IMR-90 (cell line): ENCODE data around the gene COL5A1. TPM values are rescaled to one million over a fixed set of nuclear protein-coding genes. Genes with fewer than 3 reads are reported as not detected.

Source experiments
- ATAC-seq: fragments of 200-7000 bp; cut with Tn5 transposase; 2 replicates; pipeline ENCODE4 v1.9.1; 2020; ENCODE audit warnings: low read depth, mild to moderate bottlenecking, moderate library complexity
- BruUV-seq: library from RNA; stranded (reverse); fragments of 400-500 nt; replicated peaks from 2 replicates; lab custom pipeline; 2021; lab: Mats Ljungman, UMichigan
- CTCF ChIA-PET: fragments of 300-600 bp; formaldehyde crosslinking; extraction: SDS; loops from one replicate; lab custom pipeline; 2021; ENCODE audit warnings: antibody characterized with exemption; lab: Yijun Ruan, JAX
- POLR2A ChIA-PET: fragments of 300-600 bp; sonication (Branson Sonifier 250); formaldehyde crosslinking; loops from one replicate; lab custom pipeline; 2022; ENCODE audit warnings: antibody characterized with exemption; ENCODE audit not compliant: unreplicated experiment; lab: Charles Lee
- DNase-seq: peaks from one replicate; pipeline ENCODE4 v3.0.0; 2013
- H2AFZ ChIP-seq: replicated peaks from 2 replicates; pipeline ENCODE3; 2013; ENCODE audit warnings: low read length, mild to moderate bottlenecking; ENCODE audit not compliant: poor library complexity
- H2AK5ac ChIP-seq: 2 replicates; pipeline ENCODE4 v1.6.1; 2013; ENCODE audit warnings: low read depth, low read length, inconsistent platforms
- H2AK9ac ChIP-seq: replicated peaks from 2 replicates; pipeline ENCODE3; 2013; ENCODE audit warnings: mild to moderate bottlenecking, low read depth, low read length, moderate library complexity; ENCODE audit not compliant: poor library complexity
- H2BK120ac ChIP-seq: 2 replicates; pipeline ENCODE4 v1.6.1; 2013; ENCODE audit warnings: low read depth, low read length, inconsistent platforms
- H2BK15ac ChIP-seq: 3 replicates; pipeline ENCODE4 v1.6.1; 2013; ENCODE audit warnings: low read depth, low read length, inconsistent platforms
- H2BK20ac ChIP-seq: 2 replicates; pipeline ENCODE4 v1.6.1; 2013; ENCODE audit warnings: low read depth, mild to moderate bottlenecking, inconsistent platforms, low read length, moderate library complexity
- H2BK5ac ChIP-seq: 2 replicates; pipeline ENCODE4 v1.6.1; 2013; ENCODE audit warnings: mild to moderate bottlenecking, low read depth, low read length, inconsistent platforms; ENCODE audit not compliant: poor library complexity, severe bottlenecking
- H3K14ac ChIP-seq: replicated peaks from 2 replicates; pipeline ENCODE4 v1.6.1; 2013; ENCODE audit warnings: low read depth, low read length, inconsistent platforms
- H3K18ac ChIP-seq: 2 replicates; pipeline ENCODE4 v1.6.1; 2013; ENCODE audit warnings: low read depth, low read length, control low read depth
- H3K23ac ChIP-seq: 2 replicates; pipeline ENCODE4 v1.6.1; 2013; ENCODE audit warnings: low read depth, low read length, inconsistent platforms
- H3K27ac ChIP-seq: 2 replicates; pipeline ENCODE4 v1.5.1; 2013; ENCODE audit warnings: mild to moderate bottlenecking, control low read depth, low read length; ENCODE audit not compliant: insufficient read depth
- H3K27me3 ChIP-seq: 2 replicates; pipeline ENCODE4 v1.6.1; 2013; ENCODE audit warnings: low read length; ENCODE audit not compliant: control insufficient read depth, insufficient read depth
- H3K36me3 ChIP-seq: 2 replicates; pipeline ENCODE4 v1.6.1; 2013; ENCODE audit warnings: low read length, mixed read lengths; ENCODE audit not compliant: control insufficient read depth, insufficient read depth
- H3K4ac ChIP-seq: 2 replicates; pipeline ENCODE4 v1.6.1; 2013; ENCODE audit warnings: low read depth, low read length, inconsistent platforms
- H3K4me1 ChIP-seq: 2 replicates; pipeline ENCODE4 v1.6.1; 2013; ENCODE audit warnings: low read length, mixed read lengths; ENCODE audit not compliant: control insufficient read depth, insufficient read depth
- H3K4me2 ChIP-seq: 2 replicates; pipeline ENCODE4 v1.6.1; 2013; ENCODE audit warnings: low read depth, mild to moderate bottlenecking, control low read depth, low read length, moderate library complexity
- H3K4me3 ChIP-seq: 2 replicates; pipeline ENCODE4 v1.5.1; 2013; ENCODE audit warnings: low read depth, mild to moderate bottlenecking, control low read depth, low read length, moderate library complexity; ENCODE audit not compliant: insufficient read depth
- H3K56ac ChIP-seq: 2 replicates; pipeline ENCODE4 v1.6.1; 2013; ENCODE audit warnings: low read length, inconsistent platforms; ENCODE audit not compliant: insufficient read depth; ENCODE audit errors: extremely low read depth
- H3K79me1 ChIP-seq, 2 experiments: 2 replicates each; pipeline ENCODE4 v1.6.1; 2013; ENCODE audit warnings: low read length in 2 of 2, inconsistent platforms in 1 of 2, low read depth in 1 of 2
- H3K9ac ChIP-seq: 2 replicates; pipeline ENCODE4 v1.6.1; 2013; ENCODE audit warnings: low read depth, low read length, control low read depth
- H3K9me1 ChIP-seq: 2 replicates; pipeline ENCODE4 v1.6.1; 2013; ENCODE audit warnings: low read length, inconsistent platforms; ENCODE audit not compliant: insufficient read depth
- H3K9me3 ChIP-seq: 2 replicates; pipeline ENCODE4 v1.6.1; 2013; ENCODE audit warnings: low read length; ENCODE audit not compliant: control insufficient read depth, insufficient read depth
- H4K20me1 ChIP-seq: 2 replicates; pipeline ENCODE4 v1.6.1; 2013; ENCODE audit warnings: low read length, inconsistent platforms; ENCODE audit not compliant: insufficient read depth
- H4K5ac ChIP-seq: 2 replicates; pipeline ENCODE4 v1.6.1; 2013; ENCODE audit warnings: mild to moderate bottlenecking, low read depth, low read length, control low read depth
- H4K8ac ChIP-seq, 2 experiments: 2 replicates each; pipeline ENCODE4 v1.6.1; 2013; ENCODE audit warnings: low read depth in 2 of 2, low read length in 2 of 2, control low read depth in 1 of 2, inconsistent platforms in 1 of 2
- H4K91ac ChIP-seq: 2 replicates; pipeline ENCODE4 v1.6.1; 2013; ENCODE audit warnings: low read depth, low read length, inconsistent platforms; ENCODE audit not compliant: insufficient read depth
- CHD1 ChIP-seq: IDR thresholded peaks from 2 replicates; pipeline ENCODE4 v1.6.1; 2012; ENCODE audit warnings: low read depth, low read length, improper control_type of control experiment
- MAZ ChIP-seq: IDR thresholded peaks from 2 replicates; pipeline ENCODE4 v1.6.1; 2012; ENCODE audit warnings: low read depth, mild to moderate bottlenecking, low read length, improper control_type of control experiment, moderate library complexity, borderline replicate concordance
- WGBS, 2 experiments: methylation state at CpG; one replicate each; pipeline versions ENCODE4 v1.1.5 to v1.1.7; 2013; ENCODE audit warnings: missing lambda C conversion rate in 2 of 2; ENCODE audit not compliant: insufficient read length in 1 of 2; ENCODE audit errors: extremely low coverage in 2 of 2; 5-methylcytosine and 5-hydroxymethylcytosine counted together
- dilution Hi-C: fragments of 300-500 bp; cut with HindIII; formaldehyde crosslinking; loops from one replicate; pipeline ENCODE4 v1.14.3; 2018; ENCODE audit warnings: low sequenced_read_pairs; ENCODE audit not compliant: unreplicated experiment
- in situ Hi-C: fragments of 300-500 bp; cut with MboI; formaldehyde crosslinking; loops from 3 replicates; pipeline ENCODE4 v1.14.3; 2019; ENCODE audit warnings: low sequenced_read_pairs, inconsistent platforms, mixed read lengths
- intact Hi-C: fragments of 100-400 bp; cut with micrococcal nuclease; formaldehyde crosslinking; loops from 2 replicates; pipeline ENCODE4 v1.10.0; 2022
- polyA plus RNA-seq, 3 experiments: library from polyadenylated mRNA; depleted of rRNA; stranded (reverse); fragments of >200 nt; gene quantifications; 2 replicates each; pipeline ENCODE4 v1.2.3, GENCODE V29; 2012; ENCODE audit warnings: low replicate concordance in 1 of 3
- total RNA-seq: library from RNA; depleted of rRNA; stranded (reverse); fragments of >200 nt; gene quantifications from 2 replicates; pipeline ENCODE4 v1.2.3, GENCODE V29; 2012

The COL5A1 gene
- total and polyA plus RNA-seq, 2 of the 4 experiments (the other 2 are of a cell fraction), result 19.2 to 173 TPM

DNA sequence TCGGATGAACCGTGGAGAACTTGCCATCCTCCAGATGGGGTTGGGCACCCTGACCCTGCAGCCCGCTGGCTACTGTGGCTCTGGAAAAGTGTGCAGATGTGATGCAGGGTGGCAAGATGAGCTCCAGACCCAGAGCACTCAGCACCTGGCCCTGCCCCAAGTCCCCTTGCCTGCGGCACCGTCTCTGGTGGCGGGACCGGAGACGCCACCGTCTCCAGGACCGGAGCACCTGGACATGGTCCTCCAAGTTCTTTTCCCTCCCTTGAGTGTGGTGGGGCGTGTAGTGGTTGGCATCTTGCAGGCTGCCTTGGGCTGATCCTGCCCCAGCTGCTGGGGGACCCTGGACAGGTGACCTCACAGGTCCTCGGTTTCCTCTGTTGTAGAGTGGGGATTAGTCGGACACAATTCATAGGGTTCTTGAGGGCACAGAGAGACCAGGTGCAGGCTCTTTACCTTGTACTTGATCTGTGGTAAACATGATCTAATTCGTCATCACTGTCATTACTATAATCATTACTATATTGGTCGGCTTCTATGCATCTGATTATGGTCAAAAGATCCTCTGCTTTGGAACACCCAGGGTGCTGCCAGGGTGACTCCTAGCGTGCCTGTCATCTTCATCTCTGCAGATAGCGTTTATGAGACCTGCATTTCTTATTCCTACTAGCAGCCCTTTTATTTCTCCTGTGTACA lies 83.5 kb downstream of the COL5A1 start:
- Histone ChIP-seq H2BK20ac (no peak overlapping the region), H3K9ac (no peak overlapping the region), H3K4ac (no peak overlapping the region), H2AFZ (no peak overlapping the region), H3K9me1 (peaks cover 39% of the 10 kb centered on the region), H2AK5ac (no peak overlapping the region), H3K4me1 (peaks cover 20% of the 10 kb centered on the region), H2BK120ac (no peak overlapping the region), H3K27me3 (no peaks in the 10 kb centered on the region), H3K27ac (no peak overlapping the region), H3K23ac (no peak overlapping the region), H3K4me3 (no peak overlapping the region), H2BK15ac (no peak overlapping the region), H4K8ac (no peak overlapping the region), H3K9me3 (no peaks in the 10 kb centered on the region), H4K5ac (no peak overlapping the region), H3K4me2 (no peak overlapping the region), H2AK9ac (no peak overlapping the region), H2BK5ac (no peak overlapping the region), H4K91ac (no peak overlapping the region), H4K20me1 (peaks cover 96% of the 10 kb centered on the region), H3K14ac (no peak overlapping the region), H3K36me3 (peaks cover 67% of the 10 kb centered on the region), H3K79me1 (peaks cover 29 to 95% of the 10 kb centered on the region in 2 experiments), H3K18ac (no peak overlapping the region), H3K56ac (no peak overlapping the region)
- 93% methylated on average over 3 of the region's 17 CpGs; no CpG with 5 or more reads in 1 of the 2 experiments for WGBS, 2 experiments
- DNase-seq, result no peak
- CTCF ChIA-PET, result no interaction called here
- BruUV-seq, result no TSS peak
- in situ Hi-C loops (no loop called here), dilution Hi-C loops (no loop called here), intact Hi-C loops (loop anchor here (5.0 kb wide), 1 partner anchor 558 kb away; no protein-coding TSS in a partner anchor)
- POLR2A ChIA-PET, result interaction anchor here (0.7 kb wide), 1 partner anchor 19 kb away, joined by 3 read pairs; no protein-coding TSS in a partner anchor
- no peak for ATAC-seq
- TF ChIP-seq CHD1 (no peak), MAZ (no peak)
